Keratinocyte (primary cell): Measurements from ENCODE around the gene LRRC10B.

Experiments
- EZH2 ChIP-seq: IDR thresholded peaks from one replicate; pipeline ENCODE4 v1.6.1; 2012; ENCODE audit warnings: inconsistent platforms, mild to moderate bottlenecking, low read length, moderate library complexity
- TF ChIP-seq, protein P1 (sequence below), 3 experiments: IDR thresholded peaks in 1 of 3; conservative IDR thresholded peaks in 1 of 3; optimal IDR thresholded peaks in 1 of 3; 2 replicates in 2 of 3; 3 replicates in 1 of 3; pipeline versions ENCODE3 to v1.5.1; 2011; ENCODE audit warnings: low read length in 3 of 3, mild to moderate bottlenecking in 3 of 3, moderate library complexity in 2 of 3, control low read depth in 1 of 3, inconsistent platforms in 1 of 3; ENCODE audit not compliant: insufficient read depth in 2 of 3; ENCODE audit errors: extremely low read depth in 1 of 3

GRCh38 chr11:61542024-61542461, 33.5 kb downstream of the LRRC10B start:
- TF ChIP-seq, protein P1, sequence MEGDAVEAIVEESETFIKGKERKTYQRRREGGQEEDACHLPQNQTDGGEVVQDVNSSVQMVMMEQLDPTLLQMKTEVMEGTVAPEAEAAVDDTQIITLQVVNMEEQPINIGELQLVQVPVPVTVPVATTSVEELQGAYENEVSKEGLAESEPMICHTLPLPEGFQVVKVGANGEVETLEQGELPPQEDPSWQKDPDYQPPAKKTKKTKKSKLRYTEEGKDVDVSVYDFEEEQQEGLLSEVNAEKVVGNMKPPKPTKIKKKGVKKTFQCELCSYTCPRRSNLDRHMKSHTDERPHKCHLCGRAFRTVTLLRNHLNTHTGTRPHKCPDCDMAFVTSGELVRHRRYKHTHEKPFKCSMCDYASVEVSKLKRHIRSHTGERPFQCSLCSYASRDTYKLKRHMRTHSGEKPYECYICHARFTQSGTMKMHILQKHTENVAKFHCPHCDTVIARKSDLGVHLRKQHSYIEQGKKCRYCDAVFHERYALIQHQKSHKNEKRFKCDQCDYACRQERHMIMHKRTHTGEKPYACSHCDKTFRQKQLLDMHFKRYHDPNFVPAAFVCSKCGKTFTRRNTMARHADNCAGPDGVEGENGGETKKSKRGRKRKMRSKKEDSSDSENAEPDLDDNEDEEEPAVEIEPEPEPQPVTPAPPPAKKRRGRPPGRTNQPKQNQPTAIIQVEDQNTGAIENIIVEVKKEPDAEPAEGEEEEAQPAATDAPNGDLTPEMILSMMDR (optimal IDR thresholded peaks at IDR 0.05 in 1 of 3, IDR thresholded peaks at IDR 0.05 in 1 of 3, conservative IDR thresholded peaks at IDR 0.05 in 1 of 3; ENCODE audit: extremely low read depth in 1 of 3, insufficient read depth in 2 of 3, low read length in 3 of 3) = no peak
- no peak for TF ChIP-seq EZH2
